GM23248 (cell line): ENCODE measurements around the gene RRP1. TPM values are rescaled to one million over a fixed set of nuclear protein-coding genes. Genes with fewer than 3 reads are reported as not detected.

ENCODE experiments used
- DNase-seq: peaks from one replicate; pipeline ENCODE4 v3.0.0-alpha.2; 2015
- H2AFZ ChIP-seq: fragments of 200-600 bp; sonication (generic); 2 replicates; pipeline ENCODE4 v1.6.1; 2016; ENCODE audit warnings: antibody characterized with exemption
- H3F3A ChIP-seq: fragments of 200-600 bp; sonication (generic); 2 replicates; pipeline ENCODE4 v1.6.1; 2016; ENCODE audit warnings: mild to moderate bottlenecking, antibody characterized with exemption, mixed run types; ENCODE audit not compliant: insufficient read depth
- H3K27ac ChIP-seq: fragments of 200-600 bp; sonication (generic); 2 replicates; pipeline ENCODE4 v1.5.1; 2016; ENCODE audit warnings: mild to moderate bottlenecking
- H3K27me3 ChIP-seq: fragments of 200-600 bp; sonication (generic); replicated peaks from 2 replicates; pipeline ENCODE4 v1.6.1; 2016; ENCODE audit warnings: mild to moderate bottlenecking; ENCODE audit not compliant: insufficient read depth
- H3K36me3 ChIP-seq: fragments of 200-600 bp; sonication (generic); 2 replicates; pipeline ENCODE4 v1.6.1; 2016; ENCODE audit warnings: low read depth, mild to moderate bottlenecking
- H3K4me1 ChIP-seq: fragments of 200-600 bp; sonication (generic); 2 replicates; pipeline ENCODE4 v1.6.1; 2016; ENCODE audit warnings: mild to moderate bottlenecking; ENCODE audit not compliant: insufficient read depth
- H3K4me2 ChIP-seq: fragments of 200-600 bp; sonication (generic); one replicate; pipeline ENCODE4 v1.6.1; 2016; ENCODE audit warnings: mild to moderate bottlenecking; ENCODE audit not compliant: unreplicated experiment
- H3K4me3 ChIP-seq: fragments of 200-600 bp; sonication (generic); 2 replicates; pipeline ENCODE4 v1.5.1; 2016; ENCODE audit warnings: mild to moderate bottlenecking
- H3K79me2 ChIP-seq: fragments of 200-600 bp; sonication (generic); 2 replicates; pipeline ENCODE4 v1.6.1; 2016; ENCODE audit warnings: mild to moderate bottlenecking; ENCODE audit not compliant: insufficient read depth
- H3K9ac ChIP-seq: fragments of 200-600 bp; sonication (generic); 2 replicates; pipeline ENCODE4 v1.6.1; 2016; ENCODE audit warnings: mild to moderate bottlenecking
- H3K9me2 ChIP-seq: fragments of 200-600 bp; sonication (generic); 2 replicates; pipeline ENCODE4 v1.6.1; 2016; ENCODE audit warnings: mixed run types, mild to moderate bottlenecking, moderate library complexity; ENCODE audit not compliant: insufficient read depth
- H3K9me3 ChIP-seq: fragments of 200-600 bp; sonication (generic); one replicate; pipeline ENCODE4 v1.6.1; 2017; ENCODE audit warnings: low read depth
- H4K20me1 ChIP-seq: fragments of 200-600 bp; sonication (generic); 2 replicates; pipeline ENCODE4 v1.6.0; 2016; ENCODE audit not compliant: insufficient read depth
- EZH2 ChIP-seq: fragments of 200-600 bp; sonication (generic); IDR thresholded peaks from 2 replicates; pipeline ENCODE4 v1.6.1; 2018; ENCODE audit warnings: antibody characterized with exemption, mild to moderate bottlenecking; ENCODE audit not compliant: insufficient read depth, poor library complexity, severe bottlenecking
- EZH2phosphoT487 ChIP-seq: fragments of 200-600 bp; sonication (generic); IDR thresholded peaks from 2 replicates; pipeline ENCODE4 v1.6.1; 2018; ENCODE audit warnings: antibody characterized with exemption, moderate library complexity, mild to moderate bottlenecking, low read depth; ENCODE audit not compliant: insufficient read depth
- WGBS, 2 experiments: methylation state at CpG; one replicate each; pipeline ENCODE4 v1.1.6; 2015 to 2017; ENCODE audit warnings: low lambda C conversion rate in 2 of 2, low coverage in 1 of 2; ENCODE audit errors: missing lambda C conversion rate in 2 of 2; 5-methylcytosine and 5-hydroxymethylcytosine counted together
- in situ Hi-C: fragments of 300-500 bp; cut with MboI; formaldehyde crosslinking; loops from 2 replicates; pipeline ENCODE4 v1.15.0; 2020
- polyA plus RNA-seq: library from polyadenylated mRNA; unstranded; fragments of >200 nt; fragmentation: Nextera tagmentation; extraction: Ambion mirVana; gene quantifications from 2 replicates; pipeline ENCODE4 v1.2.1, GENCODE V29; 2016
- total RNA-seq: library from RNA; depleted of rRNA; stranded (reverse); fragments of >200 nt; shearing (Covaris generic); gene quantifications from 2 replicates; pipeline ENCODE4 v1.2.3, GENCODE V29; 2014

Gene RRP1
- total and polyA plus RNA-seq, 2 experiments from 2014 or later, result 17.6 to 22.3 TPM

DNA sequence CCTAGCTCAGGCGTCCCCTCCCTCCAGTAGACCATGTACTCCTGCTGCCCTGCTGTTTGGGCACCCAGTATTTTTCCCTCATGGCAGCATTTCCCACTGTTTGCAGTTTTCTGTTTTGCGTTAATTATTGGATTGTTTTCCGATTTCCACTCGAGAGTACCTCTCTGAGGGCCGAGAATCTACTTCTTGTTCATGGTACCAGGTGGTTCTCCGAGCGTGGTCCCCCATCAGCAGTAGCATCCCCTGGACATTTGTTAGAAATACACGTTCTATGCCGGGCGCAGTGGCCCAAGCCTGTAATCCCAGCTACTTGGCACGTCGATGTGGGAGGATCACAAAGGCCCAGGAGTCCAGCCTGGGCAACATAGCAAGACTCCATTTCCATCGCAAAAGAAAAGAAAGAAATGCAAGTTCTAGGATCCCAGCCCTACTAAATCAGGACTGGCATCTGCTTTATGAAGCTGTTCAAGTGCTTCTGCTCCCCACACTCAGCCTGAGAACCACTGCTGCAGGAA, 690 bp downstream of the RRP1 start:
- Histone ChIP-seq H3K27me3 (no peaks in the 10 kb centered on the region), H3K9ac (peak overlapping the region; percentile 92), H3K4me3 (peak overlapping the region; percentile 93), H3K36me3 (peaks cover 6% of the 10 kb centered on the region; the same call in 1 of the 2 replicates), H3K9me2 (no peaks in the 10 kb centered on the region), H3K4me2 (peak overlapping the region; percentile 89), H3F3A (no peaks in the 10 kb centered on the region), H3K27ac (peak overlapping the region; percentile 58), H4K20me1 (no peaks in the 10 kb centered on the region), H3K79me2 (peaks cover 53% of the 10 kb centered on the region), H3K4me1 (peaks cover 5% of the 10 kb centered on the region; the same call in 1 of the 2 replicates), H2AFZ (peak overlapping the region; percentile 81), H3K9me3 (no peaks in the 10 kb centered on the region)
- in situ Hi-C loops, result no loop called here
- TF ChIP-seq EZH2 (no peak), EZH2phosphoT487 (no peak)
- peak; percentile 54 for DNase-seq
- WGBS, 2 experiments, result 9 to 10% methylated on average over 13 of the region's 13 CpGs

DNA sequence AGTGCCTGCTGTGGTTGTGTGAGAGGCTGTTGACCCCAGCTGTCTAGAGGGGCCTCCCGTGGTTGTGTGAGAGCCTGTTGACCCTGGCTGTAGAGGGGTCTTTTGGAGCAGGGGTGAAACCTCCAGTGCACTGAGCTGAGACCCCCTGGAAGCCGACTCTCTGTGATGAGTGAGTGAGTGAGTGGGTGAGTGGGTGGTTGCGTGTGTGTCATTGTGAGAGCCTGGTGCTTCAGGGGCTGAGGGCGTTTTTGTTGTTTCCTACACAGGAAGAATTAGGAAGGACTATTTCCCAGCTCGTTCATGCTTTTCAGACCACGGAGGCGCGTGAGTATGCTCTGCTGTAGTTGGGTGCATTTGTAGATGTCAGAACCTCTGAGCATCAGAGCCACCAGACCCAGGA, 3.0 kb downstream of the RRP1 start:
- Histone ChIP-seq H3F3A (no peaks in the 10 kb centered on the region), H4K20me1 (no peaks in the 10 kb centered on the region), H3K79me2 (peaks cover 63% of the 10 kb centered on the region), H3K27ac (no peak overlapping the region), H2AFZ (no peak overlapping the region), H3K4me1 (peaks cover 5% of the 10 kb centered on the region; the same call in 1 of the 2 replicates), H3K4me3 (no peak overlapping the region), H3K9me3 (no peaks in the 10 kb centered on the region), H3K27me3 (no peaks in the 10 kb centered on the region), H3K36me3 (peaks cover 10% of the 10 kb centered on the region; the same call in 1 of the 2 replicates), H3K9me2 (no peaks in the 10 kb centered on the region), H3K4me2 (no peak overlapping the region), H3K9ac (no peak overlapping the region)
- no peak for TF ChIP-seq EZH2
- TF ChIP-seq EZH2phosphoT487, result no peak
- WGBS, 2 experiments, result 64 to 71% methylated on average over 8 of the region's 8 CpGs
- in situ Hi-C loops, result no loop called here
- DNase-seq, result no peak

DNA sequence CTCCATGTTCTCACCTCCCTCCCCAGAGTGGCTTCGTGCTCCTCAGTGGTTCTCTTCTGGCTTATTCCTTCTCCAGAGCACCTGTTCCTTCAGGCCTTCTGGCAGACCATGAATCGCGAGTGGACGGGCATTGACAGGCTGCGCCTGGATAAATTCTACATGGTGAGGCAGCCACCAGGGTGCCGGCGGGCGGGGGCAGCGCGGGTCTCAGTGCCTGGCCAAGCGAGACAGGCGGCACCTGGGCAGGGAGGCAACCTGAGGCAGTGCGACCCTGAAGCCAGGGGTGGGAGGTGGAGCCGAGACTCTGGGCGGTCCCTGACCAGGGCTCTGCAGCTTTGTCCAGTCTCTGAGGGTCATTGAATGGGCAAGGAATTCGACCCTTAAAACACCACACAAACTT, 3.9 kb downstream of the RRP1 start:
- H3K4me1 ChIP-seq, result peaks cover 5% of the 10 kb centered on the region; the same call in 1 of the 2 replicates
- H3K4me2 ChIP-seq, result no peak overlapping the region
- H3K36me3 ChIP-seq, result peaks cover 12% of the 10 kb centered on the region; the same call in 1 of the 2 replicates
- no peak overlapping the region for H3K4me3 ChIP-seq
- no peaks in the 10 kb centered on the region for H3K9me2 ChIP-seq
- peaks cover 63% of the 10 kb centered on the region for H3K79me2 ChIP-seq
- WGBS, 2 experiments, result 95 to 96% methylated on average over 16 of the region's 16 CpGs
- H2AFZ ChIP-seq, result no peak overlapping the region
- in situ Hi-C loops, result no loop called here
- no peaks in the 10 kb centered on the region for H3K27me3 ChIP-seq
- DNase-seq, result no peak
- TF ChIP-seq EZH2 (no peak), EZH2phosphoT487 (no peak)
- no peaks in the 10 kb centered on the region for H3K9me3 ChIP-seq
- no peaks in the 10 kb centered on the region for H4K20me1 ChIP-seq
- no peak overlapping the region for H3K9ac ChIP-seq
- H3K27ac ChIP-seq, result no peak overlapping the region
- no peaks in the 10 kb centered on the region for H3F3A ChIP-seq

DNA sequence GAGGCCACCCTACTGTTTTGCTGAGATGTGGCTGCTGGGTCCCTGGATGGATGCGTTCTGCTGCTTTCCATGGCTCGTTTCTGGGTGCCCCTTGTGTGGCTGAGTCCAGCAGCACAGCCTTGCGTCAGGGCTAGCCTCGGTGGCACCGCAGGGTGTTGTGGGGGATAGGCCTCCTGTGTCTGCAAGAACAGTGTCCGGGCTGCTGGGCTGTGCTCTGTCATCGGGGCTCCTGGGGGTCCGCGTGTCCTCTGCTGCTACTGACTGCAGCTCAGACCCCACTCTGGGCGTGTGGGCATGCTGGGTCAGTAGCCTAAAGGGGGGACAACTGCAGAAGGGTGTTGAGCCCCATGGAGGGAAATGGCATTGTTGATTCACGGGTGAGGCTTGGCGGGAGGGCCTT, 4.9 kb downstream of the RRP1 start:
- Histone ChIP-seq H3K79me2 (peaks cover 63% of the 10 kb centered on the region), H3F3A (no peaks in the 10 kb centered on the region), H3K27me3 (no peaks in the 10 kb centered on the region), H3K36me3 (peaks cover 14% of the 10 kb centered on the region; the same call in 1 of the 2 replicates), H3K9me3 (no peaks in the 10 kb centered on the region), H2AFZ (no peak overlapping the region), H3K9me2 (no peaks in the 10 kb centered on the region), H3K27ac (no peak overlapping the region), H3K4me3 (no peak overlapping the region), H3K9ac (no peak overlapping the region), H4K20me1 (no peaks in the 10 kb centered on the region), H3K4me2 (no peak overlapping the region), H3K4me1 (peaks cover 5% of the 10 kb centered on the region; the same call in 1 of the 2 replicates)
- WGBS, 2 experiments, result 88 to 91% methylated on average over 12 of the region's 12 CpGs
- in situ Hi-C loops, result no loop called here
- DNase-seq, result no peak
- TF ChIP-seq EZH2 (no peak), EZH2phosphoT487 (no peak)

DNA sequence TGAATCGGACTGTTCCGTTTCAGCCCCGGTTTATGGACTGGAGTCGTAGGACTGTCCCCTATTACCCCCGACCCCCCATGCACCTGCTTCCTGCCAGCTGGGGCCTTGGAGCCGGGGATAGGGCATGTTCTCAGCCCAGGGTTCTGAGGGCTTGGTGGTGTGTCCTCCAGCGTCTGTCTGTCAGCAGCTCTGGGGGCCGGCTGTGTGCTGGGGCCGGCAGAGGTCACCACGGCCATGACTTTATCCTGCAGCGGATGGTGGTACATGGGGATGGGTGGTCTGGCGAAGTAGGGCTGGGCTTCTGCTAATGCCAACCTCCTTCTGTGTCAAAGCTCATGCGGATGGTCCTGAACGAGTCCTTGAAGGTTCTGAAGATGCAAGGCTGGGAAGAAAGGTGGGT, 5.5 kb downstream of the RRP1 start:
- Histone ChIP-seq H4K20me1 (no peaks in the 10 kb centered on the region), H3F3A (no peaks in the 10 kb centered on the region), H3K4me1 (peaks cover 5% of the 10 kb centered on the region; the same call in 1 of the 2 replicates), H2AFZ (no peak overlapping the region), H3K79me2 (peaks cover 58% of the 10 kb centered on the region), H3K9me3 (no peaks in the 10 kb centered on the region), H3K36me3 (peaks cover 14% of the 10 kb centered on the region; the same call in 1 of the 2 replicates), H3K4me3 (no peak overlapping the region), H3K4me2 (no peak overlapping the region), H3K27me3 (no peaks in the 10 kb centered on the region), H3K9ac (no peak overlapping the region), H3K27ac (no peak overlapping the region), H3K9me2 (no peaks in the 10 kb centered on the region)
- no peak for DNase-seq
- TF ChIP-seq EZH2, result no peak
- TF ChIP-seq EZH2phosphoT487, result no peak
- in situ Hi-C loops, result no loop called here
- WGBS, 2 experiments, result 93 to 96% methylated on average over 14 of the region's 14 CpGs
